ENCODE results near the gene ZNF22.

- TF ChIP-seq, protein P1, sequence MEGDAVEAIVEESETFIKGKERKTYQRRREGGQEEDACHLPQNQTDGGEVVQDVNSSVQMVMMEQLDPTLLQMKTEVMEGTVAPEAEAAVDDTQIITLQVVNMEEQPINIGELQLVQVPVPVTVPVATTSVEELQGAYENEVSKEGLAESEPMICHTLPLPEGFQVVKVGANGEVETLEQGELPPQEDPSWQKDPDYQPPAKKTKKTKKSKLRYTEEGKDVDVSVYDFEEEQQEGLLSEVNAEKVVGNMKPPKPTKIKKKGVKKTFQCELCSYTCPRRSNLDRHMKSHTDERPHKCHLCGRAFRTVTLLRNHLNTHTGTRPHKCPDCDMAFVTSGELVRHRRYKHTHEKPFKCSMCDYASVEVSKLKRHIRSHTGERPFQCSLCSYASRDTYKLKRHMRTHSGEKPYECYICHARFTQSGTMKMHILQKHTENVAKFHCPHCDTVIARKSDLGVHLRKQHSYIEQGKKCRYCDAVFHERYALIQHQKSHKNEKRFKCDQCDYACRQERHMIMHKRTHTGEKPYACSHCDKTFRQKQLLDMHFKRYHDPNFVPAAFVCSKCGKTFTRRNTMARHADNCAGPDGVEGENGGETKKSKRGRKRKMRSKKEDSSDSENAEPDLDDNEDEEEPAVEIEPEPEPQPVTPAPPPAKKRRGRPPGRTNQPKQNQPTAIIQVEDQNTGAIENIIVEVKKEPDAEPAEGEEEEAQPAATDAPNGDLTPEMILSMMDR (IDR thresholded peaks at IDR 0.05), result no peak
- TF ChIP-seq POLR2A (IDR thresholded peaks at IDR 0.05), result no peak
Measured at GRCh38 chr10:44979281-44980191, 21.2 kb upstream of the ZNF22 start.

All from adrenal gland (tissue), 5 donors.